ENCODE data around the gene MPV17. TPM values are rescaled to one million over a fixed set of nuclear protein-coding genes. Genes with fewer than 3 reads are reported as not detected.
"Not testable (repeated sequence)": the region's sequence is repeated elsewhere in the genome, so short reads cannot be mapped to it uniquely, and the experiment has no call there.

MPV17 gene
- total and polyA plus RNA-seq, 2 donors (not counting 1 experiment from before 2014, with no cell fraction given): 103 to 137 TPM

- peaks cover 34% of the 10 kb centered on the region for H3K27me3 Mint-ChIP-seq
- DNase-seq (no peak), ATAC-seq (ENCODE audit: low read depth) (no peak)
- ChIA-PET POLR2A (no interaction called here), CTCF (interaction anchor here (2.6 kb wide), 1 partner anchor 10 kb away, joined by 16 read pairs; no protein-coding TSS in a partner anchor)
- H3K27ac Mint-ChIP-seq: no peak overlapping the region
- WGBS (ENCODE audit: insufficient coverage): 92% methylated on average over 2 of the region's 3 CpGs
- intact Hi-C loops (cut with micrococcal nuclease): no loop called here
- H4K20me1 ChIP-seq (ENCODE audit: control insufficient read depth, insufficient read depth, low read length, poor library complexity, severe bottlenecking): no peaks in the 10 kb centered on the region
- no peak overlapping the region for H2AFZ ChIP-seq (ENCODE audit: insufficient read depth, low read depth, low read length, poor library complexity, severe bottlenecking)
- H3K4me1 ChIP-seq (ENCODE audit: control insufficient read depth in 2 of 2, insufficient read depth in 2 of 2, low read length in 2 of 2): peaks cover 3 to 4% of the 10 kb centered on the region in 2 donors
- no peak overlapping the region for H3K4me3 Mint-ChIP-seq
- H3K36me3 ChIP-seq (replicated peaks in 1 of 2; ENCODE audit: control extremely low read depth in 1 of 2, control insufficient read depth in 1 of 2, extremely low read depth in 1 of 2, insufficient read depth in 2 of 2, low read length in 1 of 2): no peaks in the 10 kb centered on the region
- TF ChIP-seq CTCF (IDR thresholded peaks at IDR 0.05) (no peak), EZH2 (IDR thresholded peaks at IDR 0.05; ENCODE audit: borderline replicate concordance, insufficient read depth, low read depth, low read length, poor library complexity, severe bottlenecking) (no peak)
- H3K4me2 ChIP-seq (replicated peaks; ENCODE audit: low read depth, low read length, poor library complexity, severe bottlenecking): no peak overlapping the region
- H3K79me2 ChIP-seq (ENCODE audit: control insufficient read depth, insufficient read depth, low read length): no peaks in the 10 kb centered on the region
- H3K4me1 Mint-ChIP-seq: peaks cover 5% of the 10 kb centered on the region
- H3K27me3 ChIP-seq (replicated peaks in 1 of 4; ENCODE audit: control extremely low read depth in 1 of 4, control insufficient read depth in 3 of 4, insufficient read depth in 4 of 4, low read length in 3 of 4): peaks cover 0 to 33% (median 13%) of the 10 kb centered on the region in 4 experiments
- no peak overlapping the region for H3K4me3 ChIP-seq (ENCODE audit: control extremely low read depth in 1 of 5, extremely low read depth in 1 of 5, insufficient read depth in 1 of 5, low read depth in 2 of 5, low read length in 4 of 5)
- H3K9me3 ChIP-seq (ENCODE audit: control extremely low read depth in 1 of 3, control insufficient read depth in 2 of 3, insufficient read depth in 1 of 3, low read length in 2 of 3): no peaks in the 10 kb centered on the region
- no peak overlapping the region for H3K9ac ChIP-seq (ENCODE audit: low read length)
- no peak overlapping the region for H3K27ac ChIP-seq (ENCODE audit: low read length in 2 of 2)
- H3K9me3 Mint-ChIP-seq (ENCODE audit: insufficient read depth): no peaks in the 10 kb centered on the region
Measured at GRCh38 chr2:27270131-27270530, 52.8 kb downstream of the MPV17 start.

- H3K9me3 Mint-ChIP-seq (ENCODE audit: insufficient read depth); H3K9me3 ChIP-seq (ENCODE audit: control extremely low read depth in 1 of 3, control insufficient read depth in 2 of 3, insufficient read depth in 1 of 3, low read length in 2 of 3); H4K20me1 ChIP-seq (ENCODE audit: control insufficient read depth, insufficient read depth, low read length, poor library complexity, severe bottlenecking); H3K27ac Mint-ChIP-seq; H3K36me3 ChIP-seq (replicated peaks in 1 of 2; ENCODE audit: control extremely low read depth in 1 of 2, control insufficient read depth in 1 of 2, extremely low read depth in 1 of 2, insufficient read depth in 2 of 2, low read length in 1 of 2); intact Hi-C loops (cut with micrococcal nuclease); DNase-seq; H3K9ac ChIP-seq (ENCODE audit: low read length); H3K27ac ChIP-seq (ENCODE audit: low read length in 2 of 2); H3K4me3 Mint-ChIP-seq; ATAC-seq (ENCODE audit: low read depth); H3K79me2 ChIP-seq (ENCODE audit: control insufficient read depth, insufficient read depth, low read length); POLR2A ChIA-PET; H2AFZ ChIP-seq (ENCODE audit: insufficient read depth, low read depth, low read length, poor library complexity, severe bottlenecking); H3K4me2 ChIP-seq (replicated peaks; ENCODE audit: low read depth, low read length, poor library complexity, severe bottlenecking); H3K4me3 ChIP-seq (ENCODE audit: control extremely low read depth in 1 of 5, extremely low read depth in 1 of 5, insufficient read depth in 1 of 5, low read depth in 2 of 5, low read length in 4 of 5): not testable (repeated sequence)
- H3K27me3 ChIP-seq (replicated peaks in 1 of 4; ENCODE audit: control extremely low read depth in 1 of 4, control insufficient read depth in 3 of 4, insufficient read depth in 4 of 4, low read length in 3 of 4): peaks cover 0 to 41% (median 19%) of the 10 kb centered on the region in 4 experiments
- CTCF ChIA-PET: interaction anchor here (0.9 to 6.0 kb wide), 2 partner anchors 11 to 310 kb away, joined by 3 to 50 read pairs; no protein-coding TSS in a partner anchor
- H3K4me1 ChIP-seq (ENCODE audit: control insufficient read depth in 2 of 2, insufficient read depth in 2 of 2, low read length in 2 of 2): peaks cover 20 to 22% of the 10 kb centered on the region in 2 donors
- Mint-ChIP-seq H3K27me3 (peaks cover 38% of the 10 kb centered on the region), H3K4me1 (peaks cover 20% of the 10 kb centered on the region)
- WGBS (ENCODE audit: insufficient coverage): 90% methylated on average over 6 of the region's 13 CpGs
Measured at GRCh38 chr2:27268296-27268695, 54.6 kb downstream of the MPV17 start.

All from B cell (primary cell).